PFSK-1 (cell line): ENCODE measurements around the gene CDCP1.

ENCODE experiments used
- POLR2AphosphoS5 ChIP-seq: IDR thresholded peaks from 2 replicates; pipeline ENCODE4 v1.6.1; 2012; ENCODE audit warnings: low read depth, mild to moderate bottlenecking, control low read depth, low read length, moderate library complexity
- SIN3A ChIP-seq: IDR thresholded peaks from 2 replicates; pipeline ENCODE4 v1.6.1; 2012; ENCODE audit warnings: mild to moderate bottlenecking, low read length, moderate library complexity, borderline replicate concordance; ENCODE audit not compliant: insufficient read depth

GRCh38 chr3:45113625-45114050 is 32.5 kb downstream of the CDCP1 start:
- TF ChIP-seq SIN3A (no peak), POLR2AphosphoS5 (no peak)
